Stimulated activated CD4-positive, alpha-beta T cell treated with anti-CD3 and anti-CD28 coated beads, Interleukin-1b, Interleukin-23, amount 100 ng/mL, for 1 hour (primary cell): ENCODE measurements around the gene TMEM138.

Experiments
- DNase-seq, 2 donors: peaks; one replicate each; pipeline ENCODE4 v3.0.0-alpha.2; 2020; ENCODE audit warnings: low read depth in 2 of 2

TMEM138 gene

GRCh38 chr11:61341706-61342105, 20.5 kb upstream of the TMEM138 start:
- no peak for DNase-seq

- DNase-seq, result no peak
Measured at GRCh38 chr11:61342207-61342803, 19.9 kb upstream of the TMEM138 start.

GRCh38 chr11:61343792-61344745, 18.1 kb upstream of the TMEM138 start:
- DNase-seq, result no peak

- no peak for DNase-seq
Measured at GRCh38 chr11:61345170-61345610, 17.0 kb upstream of the TMEM138 start.

GRCh38 chr11:61345954-61346843, 16.0 kb upstream of the TMEM138 start:
- DNase-seq, result no peak

GRCh38 chr11:61347916-61348461, 14.2 kb upstream of the TMEM138 start:
- no peak for DNase-seq

- DNase-seq, result no peak
Measured at GRCh38 chr11:61349189-61349751, 12.9 kb upstream of the TMEM138 start.

GRCh38 chr11:61349916-61350315, 12.3 kb upstream of the TMEM138 start:
- DNase-seq, result no peak

- DNase-seq, result no peak
Measured at GRCh38 chr11:61350336-61350735, 11.8 kb upstream of the TMEM138 start.

GRCh38 chr11:61350803-61351202, 11.4 kb upstream of the TMEM138 start:
- DNase-seq, result no peak

- no peak for DNase-seq
Measured at GRCh38 chr11:61352038-61352437, 10.1 kb upstream of the TMEM138 start.

GRCh38 chr11:61353131-61354067, 8.8 kb upstream of the TMEM138 start:
- DNase-seq, result no peak

- no peak for DNase-seq
Measured at GRCh38 chr11:61354208-61354607, 8.0 kb upstream of the TMEM138 start.

GRCh38 chr11:61356706-61357105, 5.5 kb upstream of the TMEM138 start:
- DNase-seq, result no peak

GRCh38 chr11:61357233-61357893, 4.8 kb upstream of the TMEM138 start:
- no peak for DNase-seq

- no peak for DNase-seq
Measured at GRCh38 chr11:61357894-61358239, 4.3 kb upstream of the TMEM138 start.

- DNase-seq, result no peak
Measured at GRCh38 chr11:61358566-61358965, 3.6 kb upstream of the TMEM138 start.

- no peak for DNase-seq
Measured at GRCh38 chr11:61359516-61359915, 2.7 kb upstream of the TMEM138 start.

GRCh38 chr11:61361237-61361740, 885 bp upstream of the TMEM138 start:
- no peak for DNase-seq

- DNase-seq, result no peak
Measured at GRCh38 chr11:61362542-61362875, 335 bp downstream of the TMEM138 start.
